GM12865 (cell line): Measurements from ENCODE around the gene COL26A1.
"Not testable (repeated sequence)": the region's sequence is repeated elsewhere in the genome, so short reads cannot be mapped to it uniquely, and the experiment has no call there.

ENCODE experiments used
- DNase-seq: peaks from one replicate; pipeline ENCODE4 v3.0.0; 2010; ENCODE audit warnings: low read depth
- H3K4me3 ChIP-seq: 2 replicates; pipeline ENCODE4 v1.5.1; 2011; ENCODE audit warnings: mild to moderate bottlenecking, low read depth, low read length, control low read depth
- TF ChIP-seq, protein P1 (sequence below): IDR thresholded peaks from 2 replicates; pipeline ENCODE4 v1.5.1; 2011; ENCODE audit warnings: low read length, control low read depth, low read depth, inconsistent platforms; ENCODE audit not compliant: insufficient read depth; ENCODE audit errors: missing control alignments

The COL26A1 gene

DNA sequence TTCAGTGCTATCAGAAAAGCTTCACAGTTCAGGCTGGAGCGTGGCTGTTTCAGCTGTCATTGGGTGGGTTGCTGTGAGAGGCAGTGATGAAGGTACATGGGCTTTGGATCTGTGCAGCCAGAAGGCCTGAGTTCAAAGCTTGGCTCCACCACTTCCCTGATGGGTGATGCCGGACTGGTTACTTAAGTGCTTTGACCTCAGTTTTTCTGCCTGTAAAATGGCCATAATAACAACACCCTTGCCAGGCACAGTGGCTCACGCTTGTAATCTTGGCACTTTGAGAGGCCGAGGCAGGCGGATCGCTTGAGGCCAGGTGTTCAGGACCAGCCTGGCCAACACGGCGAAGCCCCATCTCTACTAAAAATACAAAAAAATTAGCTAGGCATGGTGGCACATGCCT is 30.6 kb upstream of the COL26A1 start:
- no peak for DNase-seq
- no peak overlapping the region for H3K4me3 ChIP-seq
- TF ChIP-seq, protein P1, sequence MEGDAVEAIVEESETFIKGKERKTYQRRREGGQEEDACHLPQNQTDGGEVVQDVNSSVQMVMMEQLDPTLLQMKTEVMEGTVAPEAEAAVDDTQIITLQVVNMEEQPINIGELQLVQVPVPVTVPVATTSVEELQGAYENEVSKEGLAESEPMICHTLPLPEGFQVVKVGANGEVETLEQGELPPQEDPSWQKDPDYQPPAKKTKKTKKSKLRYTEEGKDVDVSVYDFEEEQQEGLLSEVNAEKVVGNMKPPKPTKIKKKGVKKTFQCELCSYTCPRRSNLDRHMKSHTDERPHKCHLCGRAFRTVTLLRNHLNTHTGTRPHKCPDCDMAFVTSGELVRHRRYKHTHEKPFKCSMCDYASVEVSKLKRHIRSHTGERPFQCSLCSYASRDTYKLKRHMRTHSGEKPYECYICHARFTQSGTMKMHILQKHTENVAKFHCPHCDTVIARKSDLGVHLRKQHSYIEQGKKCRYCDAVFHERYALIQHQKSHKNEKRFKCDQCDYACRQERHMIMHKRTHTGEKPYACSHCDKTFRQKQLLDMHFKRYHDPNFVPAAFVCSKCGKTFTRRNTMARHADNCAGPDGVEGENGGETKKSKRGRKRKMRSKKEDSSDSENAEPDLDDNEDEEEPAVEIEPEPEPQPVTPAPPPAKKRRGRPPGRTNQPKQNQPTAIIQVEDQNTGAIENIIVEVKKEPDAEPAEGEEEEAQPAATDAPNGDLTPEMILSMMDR, result no peak

DNA sequence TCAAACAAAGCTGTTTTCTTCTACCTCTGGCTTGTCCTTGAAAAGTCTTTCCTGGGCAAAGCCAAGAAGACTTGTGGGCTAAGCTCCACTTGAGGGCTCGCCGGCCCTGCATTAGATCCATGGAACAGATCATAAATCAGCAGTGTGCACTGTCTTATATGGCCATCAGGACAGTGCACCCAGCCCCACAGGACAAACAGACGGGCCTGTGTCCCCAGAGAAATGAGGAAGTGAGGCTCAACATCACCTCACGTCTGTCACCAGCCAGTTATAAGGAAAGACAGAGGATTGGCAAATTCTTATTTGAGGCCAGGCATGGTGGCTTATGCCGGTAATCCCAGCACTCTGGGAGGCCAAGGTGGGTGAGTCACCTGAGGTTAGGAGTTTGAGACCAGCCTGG is 28.8 kb upstream of the COL26A1 start:
- TF ChIP-seq, protein P1, result no peak
- H3K4me3 ChIP-seq, result no peak overlapping the region
- DNase-seq, result no peak

DNA sequence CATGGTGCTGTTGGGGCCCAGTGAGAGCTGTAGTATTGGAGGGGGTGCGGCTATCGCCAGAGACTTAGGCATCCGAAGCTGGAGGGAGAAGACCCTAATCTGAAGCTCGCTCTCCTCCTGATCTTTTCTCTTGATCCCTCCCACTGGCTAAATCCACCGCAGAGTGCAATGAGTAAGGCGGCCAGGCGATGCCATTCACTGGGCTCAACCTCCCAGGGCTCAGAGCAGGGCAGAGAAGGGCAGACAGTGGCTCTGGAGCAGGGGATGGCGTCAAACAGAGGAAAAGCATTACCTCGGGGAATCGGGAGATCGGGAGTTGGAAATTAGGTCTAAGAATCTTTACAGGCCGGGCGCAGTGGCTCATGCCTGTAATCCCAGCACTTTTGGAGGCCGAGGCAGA is 22.3 kb upstream of the COL26A1 start:
- TF ChIP-seq, protein P1, result no peak
- DNase-seq, result no peak
- H3K4me3 ChIP-seq, result no peak overlapping the region

DNA sequence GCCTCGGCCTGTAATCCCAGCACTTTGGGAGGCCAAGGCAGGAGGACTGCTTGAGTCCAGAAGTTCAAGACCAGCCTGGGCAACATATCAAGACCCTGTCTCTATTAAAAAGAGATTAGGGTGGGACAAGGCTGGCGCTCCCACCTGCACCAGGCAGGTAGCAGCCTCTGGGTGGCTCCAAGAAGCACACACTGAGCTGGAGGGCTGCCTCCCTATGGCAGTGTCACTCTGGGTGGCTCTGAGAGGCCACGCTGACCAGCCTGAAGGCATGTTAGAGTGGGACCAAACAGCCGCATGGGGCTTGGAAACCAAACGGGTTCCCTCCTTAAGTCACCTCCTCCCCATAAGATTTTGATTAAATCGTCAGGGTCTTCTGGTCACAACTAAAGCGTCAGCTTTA is 19.8 kb upstream of the COL26A1 start:
- no peak overlapping the region for H3K4me3 ChIP-seq
- no peak for DNase-seq
- TF ChIP-seq, protein P1, result no peak

DNA sequence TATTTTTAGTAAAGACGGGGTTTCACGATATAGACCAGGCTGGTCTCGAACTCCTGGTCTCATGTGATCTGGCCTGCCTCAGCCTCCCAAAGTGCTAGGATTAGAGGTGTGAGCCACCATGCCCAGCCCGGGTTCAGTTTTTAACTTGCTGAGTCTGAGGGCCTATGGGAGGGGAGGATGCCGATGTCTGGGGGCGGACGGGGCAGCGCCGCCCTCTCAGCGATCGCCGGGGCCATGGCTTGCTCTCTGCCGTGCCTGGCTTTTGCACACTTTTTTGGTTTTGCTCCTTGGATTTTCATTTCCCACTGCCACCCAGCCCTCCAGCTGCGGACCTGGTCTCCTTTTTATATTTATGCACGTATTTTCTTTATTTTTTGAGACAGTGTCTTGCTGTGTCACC is 15.2 kb upstream of the COL26A1 start:
- no peak overlapping the region for H3K4me3 ChIP-seq
- TF ChIP-seq, protein P1, result no peak
- DNase-seq, result no peak

DNA sequence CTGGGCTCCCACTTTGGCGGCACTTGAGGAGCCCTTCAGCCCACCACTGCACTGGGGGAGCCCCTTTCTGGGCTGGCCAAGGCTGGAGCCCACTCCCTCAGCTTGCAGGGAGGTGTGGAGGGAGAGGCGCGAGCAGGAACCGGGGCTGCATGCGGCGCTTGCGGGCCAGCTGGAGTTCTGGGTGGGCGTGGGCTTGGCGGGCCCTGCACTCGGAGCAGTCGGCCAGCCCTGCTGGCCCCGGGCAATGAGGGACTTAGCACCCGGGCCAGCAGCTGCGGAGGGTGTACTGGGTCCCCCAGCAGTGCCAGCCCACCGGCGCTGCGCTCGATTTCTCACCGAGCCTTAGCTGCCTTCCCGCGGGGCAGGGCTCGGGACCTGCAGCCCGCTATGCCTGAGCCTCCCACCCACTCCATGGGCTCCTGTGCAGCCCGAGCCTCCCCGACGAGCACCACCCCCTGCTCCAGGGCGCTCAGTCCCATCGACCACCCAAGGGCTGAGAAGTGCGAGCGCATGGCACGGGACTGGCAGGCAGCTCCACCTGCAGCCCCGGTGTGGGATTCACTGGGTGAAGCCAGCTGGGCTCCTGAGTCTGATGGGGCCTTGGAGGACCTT is 14.1 kb upstream of the COL26A1 start:
- not testable (repeated sequence) for H3K4me3 ChIP-seq, DNase-seq

DNA sequence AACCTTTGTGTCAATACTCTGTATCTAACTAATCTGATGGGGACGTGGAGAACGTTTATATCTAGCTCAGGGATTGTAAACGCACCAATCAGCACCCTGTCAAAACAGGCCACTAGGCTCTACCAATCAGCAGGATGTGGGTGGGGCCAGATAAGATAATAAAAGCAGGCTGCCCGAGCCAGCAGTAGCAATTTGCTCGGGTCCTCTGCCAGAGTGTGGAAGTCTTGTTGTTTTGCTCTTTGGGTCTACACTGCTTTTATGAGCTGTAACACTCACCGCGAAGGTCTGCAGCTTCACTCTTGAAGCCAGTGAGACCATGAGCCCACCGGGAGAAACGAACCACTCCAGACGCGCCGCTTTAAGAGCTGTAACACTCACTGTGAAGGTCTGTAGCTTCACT is 13.4 kb upstream of the COL26A1 start:
- DNase-seq, H3K4me3 ChIP-seq: not testable (repeated sequence)

DNA sequence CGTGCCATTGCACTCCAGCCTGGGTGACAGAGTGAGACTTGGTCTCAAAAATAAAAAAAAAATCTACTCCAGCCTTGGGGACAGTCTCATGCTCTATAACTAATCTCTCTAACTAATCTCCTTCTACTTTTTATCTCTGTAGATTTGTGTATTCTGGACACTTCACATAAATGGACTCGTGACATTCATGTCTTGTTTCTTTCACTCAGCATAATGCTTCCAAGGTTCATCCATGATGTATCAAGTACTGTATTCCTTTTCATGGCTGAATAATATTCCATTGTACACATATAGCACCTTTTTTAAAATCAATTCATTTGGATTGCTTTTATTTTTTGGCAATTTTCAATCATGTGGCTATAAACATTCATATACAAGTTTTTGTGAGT is 9.8 kb upstream of the COL26A1 start:
- no peak overlapping the region for H3K4me3 ChIP-seq
- TF ChIP-seq, protein P1, result no peak
- DNase-seq, result no peak
